DMS 273 (cell line): ENCODE results near the gene HCN1.
"Not testable (repeated sequence)": the region's sequence is repeated elsewhere in the genome, so short reads cannot be mapped to it uniquely, and the experiment has no call there.

Experiments used
- DNase-seq: peaks from one replicate; lab custom pipeline; 2025; ENCODE audit not compliant: unreplicated experiment; lab: John Stamatoyannopoulos, UW

The HCN1 gene

DNA sequence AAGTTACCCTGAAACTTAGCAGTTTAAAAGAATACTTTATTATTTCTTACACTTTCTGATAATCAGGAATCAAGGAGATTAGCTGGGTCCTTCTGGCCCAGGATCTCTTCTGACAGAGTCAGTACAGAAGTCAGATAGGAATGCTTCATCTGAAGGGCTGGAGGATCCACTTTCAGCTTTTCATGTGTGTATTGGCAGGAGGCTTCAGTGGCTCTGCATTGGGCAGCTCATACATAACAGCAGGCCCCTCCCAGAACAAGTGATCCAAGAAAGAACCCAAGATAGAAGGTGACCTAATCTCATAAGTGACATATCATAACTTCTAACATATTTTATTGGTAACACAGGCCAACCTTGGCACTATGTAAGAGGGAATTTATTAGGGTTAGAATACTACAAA is 258.4 kb downstream of the HCN1 start:
- DNase-seq, result no peak

DNA sequence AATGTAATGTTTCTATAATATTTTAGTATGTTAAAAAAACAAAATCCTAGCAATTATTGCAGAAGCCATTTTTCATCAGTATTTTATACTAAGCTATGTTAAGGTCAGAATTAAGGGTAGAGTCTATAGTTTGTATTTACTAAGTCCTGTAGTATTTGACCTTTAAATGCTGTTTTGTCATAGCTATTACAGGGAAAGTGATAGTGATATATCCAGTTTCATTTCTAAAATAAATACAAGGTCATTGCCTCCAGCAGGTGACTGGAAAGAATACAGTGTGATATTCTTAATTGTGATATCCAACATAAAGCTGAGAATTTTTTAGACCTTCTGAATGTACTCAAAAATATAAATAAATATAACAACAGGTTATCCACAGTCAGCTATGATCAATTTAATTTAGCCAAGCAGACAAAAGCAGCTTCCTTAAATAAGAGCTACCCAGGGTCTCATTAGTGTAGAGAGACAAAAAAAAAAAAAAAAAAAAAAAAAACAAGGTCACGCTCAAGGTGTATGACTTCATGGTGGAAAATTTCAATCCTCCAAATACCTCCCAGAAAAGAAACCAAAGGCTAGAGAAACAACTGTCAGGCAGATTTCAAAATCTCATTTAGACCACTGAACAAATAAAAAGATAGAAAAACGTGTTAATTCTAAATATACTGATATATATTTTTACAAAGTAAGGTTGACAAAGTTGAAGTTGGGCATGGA is 278.7 kb downstream of the HCN1 start:
- no peak for DNase-seq

- DNase-seq, result no peak
Observed at GRCh38 chr5:45414620-45415573, 281.3 kb downstream of the HCN1 start.

DNA sequence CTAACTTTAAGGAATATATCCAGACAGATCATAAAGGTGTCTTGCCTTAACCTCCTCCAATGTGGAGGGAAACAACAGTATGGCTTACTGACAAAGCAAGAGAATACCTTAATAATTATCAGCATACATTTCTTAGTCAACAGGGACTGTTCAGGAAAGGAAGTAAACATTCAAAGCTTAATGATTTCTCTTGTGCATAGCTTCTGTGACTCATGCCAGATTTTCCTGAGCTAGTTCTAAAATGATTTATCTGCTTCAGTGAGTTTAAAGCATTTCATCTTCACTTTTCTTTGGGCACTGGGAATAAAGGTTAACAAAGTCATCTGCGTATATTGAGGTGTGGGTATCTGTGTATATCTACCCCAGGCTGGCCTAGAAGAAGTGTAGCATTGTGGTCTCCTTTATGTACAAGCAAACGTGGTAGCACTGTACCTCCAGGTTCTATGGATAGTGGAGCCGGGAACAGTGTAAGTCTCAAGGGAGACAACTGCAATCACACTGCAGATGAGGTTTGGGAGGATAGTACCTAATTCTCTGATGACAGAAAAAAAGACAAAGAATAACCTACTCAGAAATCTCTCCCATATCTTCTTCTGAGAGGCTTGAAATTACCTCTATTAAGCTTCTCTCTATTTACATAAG is 284.1 kb downstream of the HCN1 start:
- no peak for DNase-seq

GRCh38 chr5:45410304-45410995 is 285.7 kb downstream of the HCN1 start:
- no peak for DNase-seq

- no peak for DNase-seq
Observed at GRCh38 chr5:45408067-45408466, 288.1 kb downstream of the HCN1 start.

- DNase-seq, result no peak
Observed at GRCh38 chr5:45402804-45403455, 293.2 kb downstream of the HCN1 start.

DNA sequence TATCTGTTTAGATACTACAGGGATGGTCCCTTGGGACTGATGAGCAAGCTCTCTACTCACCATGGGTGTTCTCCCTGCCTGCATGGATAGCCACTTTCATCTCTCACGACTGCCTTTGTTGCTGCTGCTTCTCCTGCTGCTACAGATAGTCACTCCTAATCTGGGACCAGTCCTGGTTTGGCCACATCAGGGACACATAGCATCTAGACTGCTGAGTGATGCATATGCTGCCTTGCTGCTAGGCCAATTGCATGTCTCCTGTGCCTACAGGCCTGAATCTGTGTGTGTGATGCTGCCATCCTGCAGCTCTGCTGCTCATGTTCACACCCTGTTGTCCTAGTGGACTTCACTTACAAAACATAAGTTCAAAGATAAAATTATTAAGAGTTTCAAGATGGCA is 297.1 kb downstream of the HCN1 start:
- no peak for DNase-seq

DNA sequence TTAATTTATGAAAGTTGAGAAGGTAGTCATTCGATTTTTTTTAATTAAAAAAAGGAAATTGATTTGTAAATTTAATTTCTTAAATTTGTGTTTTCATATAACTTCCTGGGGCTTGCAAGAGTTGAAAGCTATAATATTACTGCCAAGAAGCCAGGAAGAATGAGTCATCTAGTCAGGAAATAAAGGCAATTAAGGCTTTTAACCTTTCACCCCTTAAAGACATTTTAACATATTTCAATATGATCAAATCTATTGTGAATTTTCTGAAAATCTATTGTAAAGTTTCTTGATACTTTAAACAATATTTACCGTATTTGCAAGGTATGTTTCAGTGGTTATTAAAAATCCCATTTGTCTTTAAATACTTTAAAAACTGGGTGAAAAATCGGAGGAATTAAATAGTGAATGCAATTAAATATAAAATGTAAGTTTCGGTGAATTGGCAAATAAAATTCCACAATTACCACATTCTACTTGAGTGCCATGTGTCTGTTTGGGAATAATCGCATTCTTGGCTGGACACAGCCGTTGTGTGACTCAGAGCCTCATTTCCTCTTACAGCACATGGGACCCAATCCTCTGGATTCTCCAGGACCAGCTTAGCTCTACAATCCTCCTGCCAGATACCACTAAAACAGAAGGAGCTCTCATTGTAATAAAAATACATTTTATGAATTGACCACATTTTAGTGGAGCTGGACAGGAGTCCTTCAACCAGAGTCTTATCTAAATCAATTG is 310.7 kb downstream of the HCN1 start:
- DNase-seq, result no peak

DNA sequence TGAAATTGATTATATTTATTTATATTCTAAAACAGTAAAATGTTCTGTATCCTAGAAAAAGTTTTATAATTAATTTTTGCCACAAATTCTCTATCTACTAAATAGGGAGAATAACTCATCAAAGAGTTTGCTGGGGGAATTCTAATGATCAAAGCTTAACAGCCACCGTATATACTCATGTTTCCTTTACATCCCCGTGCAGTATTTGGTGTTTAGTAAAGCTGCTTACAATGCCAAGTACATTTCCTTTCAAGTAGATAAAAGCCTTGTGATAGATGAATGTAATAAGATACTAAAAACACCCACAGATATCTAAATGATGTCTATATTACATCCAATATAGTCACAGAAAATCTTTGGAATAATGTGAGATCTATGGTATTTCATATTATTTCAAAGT is 312.2 kb downstream of the HCN1 start:
- DNase-seq, result no peak

GRCh38 chr5:45382583-45382982 is 313.6 kb downstream of the HCN1 start:
- DNase-seq, result no peak

DNA sequence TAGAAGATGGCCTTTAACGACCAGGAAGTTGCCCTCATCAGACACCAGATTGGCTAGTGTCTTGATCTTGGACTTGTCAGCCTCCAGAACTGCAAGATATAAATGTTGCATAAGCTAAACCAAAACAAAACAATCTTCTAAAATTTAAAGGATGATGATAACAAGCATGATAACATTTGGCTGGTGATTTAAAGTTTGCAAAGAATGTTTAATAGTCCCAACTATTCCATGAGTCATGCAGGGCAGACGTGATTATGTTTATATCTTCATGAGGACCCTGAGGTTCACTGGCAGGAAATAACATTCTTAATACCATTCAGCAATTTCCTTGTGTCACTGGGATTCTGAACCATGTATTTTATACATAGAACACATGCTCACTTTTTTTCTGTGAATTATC is 319.8 kb downstream of the HCN1 start:
- no peak for DNase-seq

DNA sequence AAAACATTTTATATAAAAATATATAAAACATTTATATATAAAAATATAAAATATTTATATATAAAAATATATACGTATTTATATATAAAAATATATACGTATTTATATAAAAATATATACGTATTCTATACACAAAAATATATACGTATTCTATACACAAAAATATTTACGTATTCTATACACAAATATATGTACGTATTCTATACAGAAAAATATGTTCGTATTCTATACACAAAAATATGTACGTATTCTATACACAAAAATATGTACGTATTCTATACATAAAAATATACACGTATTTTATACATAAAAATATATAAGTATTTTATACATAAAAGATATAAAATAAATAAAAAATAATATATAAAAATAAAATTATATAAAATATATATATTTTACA is 323.6 kb downstream of the HCN1 start:
- no peak for DNase-seq

DNA sequence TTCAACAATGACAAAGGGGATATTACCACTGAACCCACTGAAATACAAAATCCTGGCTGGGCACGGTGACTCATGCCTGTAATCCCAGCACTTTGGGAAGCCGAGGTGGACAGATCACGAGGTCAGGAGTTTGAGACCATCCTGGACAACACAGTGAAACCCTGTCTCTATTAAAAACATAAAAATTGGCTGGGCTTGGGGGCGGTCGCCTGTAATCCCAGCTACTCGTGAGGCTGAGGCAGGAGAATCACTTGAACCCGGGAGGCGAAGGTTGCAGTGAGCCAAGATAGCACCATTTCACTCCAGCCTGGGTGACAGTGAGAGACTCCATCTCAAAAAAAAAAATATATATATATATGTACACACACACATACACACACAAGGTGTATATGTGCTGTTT is 324.8 kb downstream of the HCN1 start:
- not testable (repeated sequence) for DNase-seq

- no peak for DNase-seq
Observed at GRCh38 chr5:45355189-45355992, 340.8 kb downstream of the HCN1 start.

DNA sequence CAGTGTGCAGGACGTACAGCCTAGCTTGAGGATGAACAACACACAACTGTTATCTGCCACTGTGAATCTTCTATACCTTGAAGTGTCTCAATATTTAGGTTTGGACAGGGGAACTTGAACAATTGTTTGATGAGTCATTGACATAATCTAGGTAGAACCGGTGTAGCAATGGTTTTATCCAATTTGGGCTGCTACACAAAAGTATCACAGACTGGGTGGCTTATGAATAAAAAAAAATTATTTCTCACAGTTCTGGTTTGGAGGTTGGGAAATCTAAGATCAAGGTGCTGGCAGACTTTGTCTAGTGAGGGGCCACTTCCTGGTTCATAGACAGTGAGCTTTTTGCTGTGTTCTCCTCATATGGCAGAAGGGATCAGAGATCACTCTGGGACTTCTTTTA is 359.7 kb downstream of the HCN1 start:
- DNase-seq, result no peak

DNA sequence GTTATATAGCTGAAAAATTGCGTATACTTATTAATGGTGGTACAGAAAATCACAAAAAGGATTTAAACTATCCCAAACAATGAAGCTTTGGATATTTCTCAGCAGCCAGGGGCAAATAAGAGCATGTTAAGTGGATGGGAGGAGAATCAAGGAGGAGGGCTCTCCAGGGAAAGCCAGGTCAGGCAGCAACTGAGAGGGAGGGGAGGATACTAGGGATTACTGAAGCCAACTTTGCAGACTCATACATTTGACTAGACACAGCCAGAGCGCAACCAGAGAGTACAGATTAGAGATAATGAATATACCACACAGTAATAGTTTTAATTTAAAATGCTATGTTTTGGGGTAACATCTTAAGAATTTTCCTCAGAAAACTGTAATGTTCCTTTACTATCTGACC is 360.2 kb downstream of the HCN1 start:
- DNase-seq, result no peak

GRCh38 chr5:45335346-45335745 is 360.8 kb downstream of the HCN1 start:
- DNase-seq, result no peak

DNA sequence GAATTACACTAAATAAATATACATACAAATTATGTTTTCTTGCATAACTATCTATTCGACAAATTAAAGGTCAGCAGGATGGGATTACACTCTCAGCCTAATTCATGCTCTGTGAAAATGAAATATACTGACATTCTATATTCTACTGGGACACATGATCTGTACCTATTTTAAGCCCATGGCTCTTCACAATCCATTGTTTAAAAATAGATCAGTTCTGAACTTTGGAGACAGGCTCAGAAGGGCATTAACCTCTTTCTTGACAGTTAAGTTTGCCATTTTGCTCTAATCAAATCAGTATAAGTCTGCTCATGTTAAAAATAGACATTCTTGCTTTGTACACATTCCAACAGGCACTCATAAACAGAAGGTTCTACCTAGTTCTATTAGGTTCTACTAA is 361.2 kb downstream of the HCN1 start:
- no peak for DNase-seq
